B cell (primary cell): Measurements from ENCODE around the gene ALG6. TPM values are rescaled to one million over a fixed set of nuclear protein-coding genes. Genes with fewer than 3 reads are reported as not detected.

Experiments
- ATAC-seq: fragments of 200-7000 bp; cut with Tn5 transposase; one replicate; pipeline ENCODE4 v1.10.0; 2021; ENCODE audit warnings: low read depth, mild to moderate bottlenecking, moderate number of reproducible peaks, moderate library complexity
- CTCF ChIA-PET: fragments of 350-600 bp; sonication (Branson Sonifier 250); formaldehyde crosslinking; loops from one replicate; lab custom pipeline; 2021; ENCODE audit warnings: antibody characterized with exemption, inconsistent platforms; lab: Charles Lee
- POLR2A ChIA-PET: fragments of 350-600 bp; sonication (Branson Sonifier 250); formaldehyde crosslinking; loops from one replicate; lab custom pipeline; 2021; ENCODE audit warnings: antibody characterized with exemption; lab: Charles Lee
- DNase-seq: peaks from one replicate; pipeline ENCODE4 v3.0.0; 2013
- H2AFZ ChIP-seq: 2 replicates; pipeline ENCODE4 v1.6.1; 2012; ENCODE audit warnings: mild to moderate bottlenecking, low read depth, low read length; ENCODE audit not compliant: insufficient read depth, poor library complexity, severe bottlenecking
- H3K27ac ChIP-seq, 2 donors: 1 replicate in 1 of 2; 2 replicates in 1 of 2; pipeline ENCODE4 v1.5.1; 2012 to 2013; ENCODE audit warnings: low read length in 2 of 2, mild to moderate bottlenecking in 2 of 2, moderate library complexity in 1 of 2
- H3K27me3 ChIP-seq, 4 experiments: fragments of 200-600 bp in 1 of 4; sonication (generic) in 1 of 4; replicated peaks in 1 of 4; 1 replicate in 2 of 4; 2 replicates in 2 of 4; pipeline versions ENCODE4 v1.6.1 to v1.7.0; 2013 to 2016; ENCODE audit warnings: low read length in 3 of 4, mild to moderate bottlenecking in 2 of 4, mixed read lengths in 1 of 4, moderate library complexity in 1 of 4; ENCODE audit not compliant: insufficient read depth in 4 of 4, control insufficient read depth in 3 of 4; ENCODE audit errors: control extremely low read depth in 1 of 4
- H3K36me3 ChIP-seq, 2 experiments: replicated peaks in 1 of 2; 1 replicate in 1 of 2; 2 replicates in 1 of 2; pipeline versions ENCODE4 v1.6.1 to v1.7.1; 2013; ENCODE audit warnings: low read length in 1 of 2; ENCODE audit not compliant: insufficient read depth in 2 of 2, control insufficient read depth in 1 of 2; ENCODE audit errors: control extremely low read depth in 1 of 2, extremely low read depth in 1 of 2
- H3K4me1 ChIP-seq, 2 donors: fragments of 200-600 bp in 1 of 2; sonication (generic) in 1 of 2; 1 replicate in 1 of 2; 2 replicates in 1 of 2; pipeline versions ENCODE4 v1.5.1 to v1.6.1; 2013 to 2017; ENCODE audit warnings: low read length in 2 of 2; ENCODE audit not compliant: control insufficient read depth in 2 of 2, insufficient read depth in 2 of 2
- H3K4me2 ChIP-seq: replicated peaks from 2 replicates; pipeline ENCODE3; 2012; ENCODE audit warnings: mild to moderate bottlenecking, low read depth, low read length; ENCODE audit not compliant: poor library complexity, severe bottlenecking
- H3K4me3 ChIP-seq, 5 experiments: fragments of 200-600 bp in 1 of 5; sonication (generic) in 1 of 5; 1 replicate in 3 of 5; 2 replicates in 2 of 5; pipeline versions ENCODE4 v1.5.1 to v1.7.0; 2011 to 2016; ENCODE audit warnings: low read length in 4 of 5, mild to moderate bottlenecking in 4 of 5, low read depth in 2 of 5, control low read depth in 1 of 5, moderate library complexity in 1 of 5; ENCODE audit not compliant: insufficient read depth in 1 of 5; ENCODE audit errors: control extremely low read depth in 1 of 5, extremely low read depth in 1 of 5
- H3K79me2 ChIP-seq: fragments of 200-600 bp; sonication (generic); one replicate; pipeline ENCODE4 v1.6.0; 2016; ENCODE audit warnings: low read length; ENCODE audit not compliant: control insufficient read depth, insufficient read depth
- H3K9ac ChIP-seq: fragments of 200-600 bp; sonication (generic); 2 replicates; pipeline ENCODE4 v1.6.1; 2017; ENCODE audit warnings: mild to moderate bottlenecking, low read length, moderate library complexity
- H3K9me3 ChIP-seq, 3 donors: one replicate each; pipeline versions ENCODE4 v1.6.1 to v1.7.1; 2013; ENCODE audit warnings: low read length in 2 of 3; ENCODE audit not compliant: control insufficient read depth in 2 of 3, insufficient read depth in 1 of 3; ENCODE audit errors: control extremely low read depth in 1 of 3
- H4K20me1 ChIP-seq: 2 replicates; pipeline ENCODE4 v1.6.0; 2012; ENCODE audit warnings: mild to moderate bottlenecking, low read length; ENCODE audit not compliant: insufficient read depth, control insufficient read depth, poor library complexity, severe bottlenecking
- H3K27ac Mint-ChIP-seq: one replicate; pipeline ENCODE4 v1.8.0; 2021; ENCODE audit warnings: mixed read lengths
- H3K27me3 Mint-ChIP-seq: one replicate; pipeline ENCODE4 v1.8.0; 2021; ENCODE audit warnings: mixed read lengths
- H3K4me1 Mint-ChIP-seq: one replicate; pipeline ENCODE4 v1.8.0; 2021; ENCODE audit warnings: mixed read lengths
- H3K4me3 Mint-ChIP-seq: one replicate; pipeline ENCODE4 v1.8.0; 2021; ENCODE audit warnings: mixed read lengths
- H3K9me3 Mint-ChIP-seq: one replicate; pipeline ENCODE4 v1.8.0; 2022; ENCODE audit warnings: mixed read lengths; ENCODE audit not compliant: insufficient read depth
- EZH2 ChIP-seq: IDR thresholded peaks from 2 replicates; pipeline ENCODE4 v1.6.1; 2012; ENCODE audit warnings: borderline replicate concordance, low read depth, mild to moderate bottlenecking, moderate library complexity, low read length; ENCODE audit not compliant: insufficient read depth, poor library complexity, severe bottlenecking
- WGBS: methylation state at CpG from one replicate; pipeline ENCODE4 v1.1.5; 2013; ENCODE audit warnings: missing lambda C conversion rate; ENCODE audit not compliant: insufficient coverage; 5-methylcytosine and 5-hydroxymethylcytosine counted together
- intact Hi-C: fragments of 100-400 bp; cut with micrococcal nuclease; formaldehyde crosslinking; loops from one replicate; pipeline ENCODE4 v1.10.0; 2022
- polyA plus RNA-seq: library from polyadenylated mRNA; depleted of rRNA; stranded (reverse); fragments of >200 nt; gene quantifications from 2 replicates; pipeline ENCODE4 v1.2.3, GENCODE V29; 2012
- small RNA-seq: library from RNA; depleted of rRNA; stranded (forward); fragments of <200 nt; gene quantifications from one replicate; pipeline ENCODE3, GENCODE V24; 2012; ENCODE audit warnings: low replicate concordance, low read depth; ENCODE audit not compliant: insufficient read length
- total RNA-seq, 2 donors: library from RNA; stranded (reverse); fragments of 120-200 nt in 1 of 2; gene quantifications; 1 replicate in 1 of 2; 2 replicates in 1 of 2; pipeline versions ENCODE4 v1.2.3 to v1.2.4, GENCODE V29; 2013 to 2022
- TF ChIP-seq, protein P1 (sequence below): fragments of 200-600 bp; IDR thresholded peaks from one replicate; pipeline ENCODE4 v1.8.0; 2022; ENCODE audit warnings: antibody characterized with exemption, mild to moderate bottlenecking

The ALG6 gene
- total and polyA plus RNA-seq, 2 donors (not counting 1 experiment from before 2014, with no cell fraction given), result 9.7 to 31.4 TPM

DNA sequence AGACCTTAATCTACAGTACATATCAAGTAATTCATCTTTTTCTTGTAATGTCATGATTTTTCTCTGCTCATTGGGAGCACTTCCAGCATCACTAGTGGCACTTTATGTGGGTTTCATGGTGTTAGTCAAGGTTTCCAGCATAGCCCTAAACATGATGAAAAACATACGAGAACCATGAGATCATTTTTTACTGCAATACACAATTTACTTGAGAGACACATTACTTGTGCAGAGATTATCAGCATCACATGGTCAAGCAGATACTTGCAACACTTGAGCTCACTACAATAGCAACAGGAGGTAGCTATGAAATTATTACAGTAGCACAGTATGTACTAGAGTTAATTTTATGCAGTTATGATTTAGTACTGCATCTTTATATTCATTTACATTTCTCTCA, 119.2 kb downstream of the ALG6 start:
- Histone ChIP-seq H3K79me2 (no peaks in the 10 kb centered on the region), H3K4me3 (no peak overlapping the region), H3K4me1 (no peaks in the 10 kb centered on the region), H3K9me3 (no peaks in the 10 kb centered on the region), H3K9ac (no peak overlapping the region), H4K20me1 (no peaks in the 10 kb centered on the region), H3K27ac (no peak overlapping the region), H2AFZ (no peak overlapping the region), H3K4me2 (no peak overlapping the region), H3K27me3 (no peaks in the 10 kb centered on the region), H3K36me3 (peaks cover 0 to 3% of the 10 kb centered on the region in 2 experiments)
- H3K4me1 Mint-ChIP-seq, result no peaks in the 10 kb centered on the region
- no peak overlapping the region for H3K4me3 Mint-ChIP-seq
- no peaks in the 10 kb centered on the region for H3K27me3 Mint-ChIP-seq
- WGBS, result no CpG with 5 or more reads among the region's 1 CpG
- no peak overlapping the region for H3K27ac Mint-ChIP-seq
- ChIA-PET POLR2A (no interaction called here), CTCF (no interaction called here)
- ATAC-seq (no peak), DNase-seq (no peak)
- intact Hi-C loops, result no loop called here
- TF ChIP-seq EZH2, result no peak
- TF ChIP-seq, protein P1, sequence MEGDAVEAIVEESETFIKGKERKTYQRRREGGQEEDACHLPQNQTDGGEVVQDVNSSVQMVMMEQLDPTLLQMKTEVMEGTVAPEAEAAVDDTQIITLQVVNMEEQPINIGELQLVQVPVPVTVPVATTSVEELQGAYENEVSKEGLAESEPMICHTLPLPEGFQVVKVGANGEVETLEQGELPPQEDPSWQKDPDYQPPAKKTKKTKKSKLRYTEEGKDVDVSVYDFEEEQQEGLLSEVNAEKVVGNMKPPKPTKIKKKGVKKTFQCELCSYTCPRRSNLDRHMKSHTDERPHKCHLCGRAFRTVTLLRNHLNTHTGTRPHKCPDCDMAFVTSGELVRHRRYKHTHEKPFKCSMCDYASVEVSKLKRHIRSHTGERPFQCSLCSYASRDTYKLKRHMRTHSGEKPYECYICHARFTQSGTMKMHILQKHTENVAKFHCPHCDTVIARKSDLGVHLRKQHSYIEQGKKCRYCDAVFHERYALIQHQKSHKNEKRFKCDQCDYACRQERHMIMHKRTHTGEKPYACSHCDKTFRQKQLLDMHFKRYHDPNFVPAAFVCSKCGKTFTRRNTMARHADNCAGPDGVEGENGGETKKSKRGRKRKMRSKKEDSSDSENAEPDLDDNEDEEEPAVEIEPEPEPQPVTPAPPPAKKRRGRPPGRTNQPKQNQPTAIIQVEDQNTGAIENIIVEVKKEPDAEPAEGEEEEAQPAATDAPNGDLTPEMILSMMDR, result no peak
- H3K9me3 Mint-ChIP-seq, result no peaks in the 10 kb centered on the region

DNA sequence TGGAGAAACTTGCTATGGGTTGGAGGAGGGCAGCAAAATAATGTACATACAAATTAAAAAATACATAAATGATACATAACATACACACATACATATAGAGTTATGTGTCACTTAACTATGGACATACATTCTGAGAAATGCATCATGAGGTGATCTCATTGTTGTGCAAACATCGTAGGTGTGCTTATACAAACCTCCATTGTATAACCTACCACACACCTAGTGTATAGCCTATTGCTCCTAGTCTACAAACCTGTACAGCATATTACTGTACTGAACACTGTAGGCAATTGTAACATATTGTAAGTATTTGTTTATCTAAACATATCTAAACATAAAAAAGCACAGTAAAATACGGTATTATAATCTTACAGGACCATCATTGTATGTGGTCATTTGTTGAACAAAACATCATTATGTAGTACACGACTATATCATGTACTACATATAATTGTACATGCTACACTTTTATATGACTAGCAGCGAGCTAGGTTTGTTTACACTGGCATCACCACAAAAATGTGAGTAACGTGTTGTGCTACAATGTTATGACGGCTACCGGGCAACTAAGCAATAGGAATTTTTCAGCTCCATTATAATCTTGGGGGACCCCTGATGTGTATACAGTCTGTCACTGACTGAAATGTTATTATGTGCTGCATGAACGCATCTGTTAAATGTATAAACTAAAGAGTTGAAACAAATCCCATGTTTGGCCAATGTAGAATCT, 120.1 kb downstream of the ALG6 start:
- Mint-ChIP-seq H3K9me3 (no peaks in the 10 kb centered on the region), H3K27ac (no peak overlapping the region), H3K4me1 (no peaks in the 10 kb centered on the region), H3K27me3 (no peaks in the 10 kb centered on the region), H3K4me3 (no peak overlapping the region)
- Histone ChIP-seq H3K4me2 (no peak overlapping the region), H3K27ac (no peak overlapping the region), H2AFZ (no peak overlapping the region), H3K9me3 (no peaks in the 10 kb centered on the region), H3K36me3 (peaks cover 0 to 3% of the 10 kb centered on the region in 2 experiments), H3K9ac (no peak overlapping the region), H4K20me1 (no peaks in the 10 kb centered on the region), H3K4me3 (no peak overlapping the region), H3K27me3 (no peaks in the 10 kb centered on the region), H3K4me1 (no peaks in the 10 kb centered on the region), H3K79me2 (no peaks in the 10 kb centered on the region)
- 100% methylated on average over 1 of the region's 8 CpGs for WGBS
- ChIA-PET POLR2A (no interaction called here), CTCF (no interaction called here)
- ATAC-seq (no peak), DNase-seq (no peak)
- TF ChIP-seq, protein P1, result no peak
- no peak for TF ChIP-seq EZH2
- intact Hi-C loops, result no loop called here

Small RNA genes lying within 50 kb of the gene (small RNA-seq; reads per million reads assigned to genes)
- gene MIR6068, result not detected
- not detected for gene RF00019

Other genes starting within 250 kb of the ALG6 start
- gene FOXD3, start 45.1 kb upstream of the ALG6 start, total RNA-seq, result not detected in 2 replicates
- gene FOXD3, start 45.1 kb upstream of the ALG6 start, polyA plus RNA-seq, result not detected in 2 replicates
- gene ITGB3BP, start 155.6 kb downstream of the ALG6 start, total RNA-seq, result 30.3 and 37.4 TPM in 2 replicates
- 12.7 and 13.4 TPM in 2 replicates for gene ITGB3BP, start 155.6 kb downstream of the ALG6 start, polyA plus RNA-seq
- gene EFCAB7, start 155.9 kb downstream of the ALG6 start, total RNA-seq, result 11.2 and 14.7 TPM in 2 replicates
- 3.6 and 4.4 TPM in 2 replicates for gene EFCAB7, start 155.9 kb downstream of the ALG6 start, polyA plus RNA-seq
- 13.2 and 17.3 TPM in 2 replicates for gene PGM1, start 225.8 kb downstream of the ALG6 start, total RNA-seq
- 3.3 and 4.2 TPM in 2 replicates for gene PGM1, start 225.8 kb downstream of the ALG6 start, polyA plus RNA-seq